Loucy (cell line): ENCODE measurements around the gene ASXL1.

Source experiments
- CTCF ChIP-seq: fragments of 200-600 bp; sonication (generic); conservative IDR thresholded peaks from 2 replicates; pipeline ENCODE4 v1.5.1; 2014; ENCODE audit warnings: mild to moderate bottlenecking, antibody characterized with exemption, low read length
- EZH2phosphoT487 ChIP-seq: fragments of 200-600 bp; IDR thresholded peaks from 2 replicates; pipeline ENCODE4 v1.6.1; 2018; ENCODE audit warnings: antibody characterized with exemption, mild to moderate bottlenecking, moderate library complexity, borderline replicate concordance

DNA sequence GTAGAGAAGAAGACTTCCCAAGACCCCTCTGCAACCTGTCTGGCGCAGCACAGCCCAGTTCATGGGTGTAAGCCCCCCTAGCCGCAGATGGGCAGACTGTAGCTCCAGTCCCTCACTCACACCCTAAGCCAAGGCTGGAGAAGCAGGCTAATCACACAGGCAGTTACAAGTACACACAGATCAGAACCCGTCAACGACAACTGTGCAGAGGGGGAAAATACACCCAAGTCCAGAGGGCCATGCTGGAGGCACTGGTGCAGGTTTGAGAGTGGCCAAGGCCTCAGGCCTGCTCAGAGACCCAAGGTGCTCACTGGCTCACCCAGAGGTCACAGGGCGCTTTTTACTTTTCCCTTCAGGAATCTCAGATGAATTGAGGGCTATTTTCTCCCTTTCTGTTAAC, 120.9 kb downstream of the ASXL1 start:
- no peak for TF ChIP-seq CTCF
- no peak for TF ChIP-seq EZH2phosphoT487
